ENCODE results near the gene TJP3.

The TJP3 gene

GRCh38 chr19:3785451-3785937 is 77.3 kb downstream of the TJP3 start:
- no peak for DNase-seq

GRCh38 chr19:3785938-3786824 is 78.0 kb downstream of the TJP3 start, which contains the start of gene MATK:
Gene MATK (minus strand): TSS chr19:3786381. CDS start chr19:3785135, 1,246 bp downstream.
- no peak for DNase-seq

- DNase-seq = no peak
These were observed 81.0 kb downstream of the TJP3 start for GRCh38 chr19:3788996-3789778.

GRCh38 chr19:3790209-3790734 is 82.1 kb downstream of the TJP3 start:
- no peak for DNase-seq

- DNase-seq = no peak
These were observed 82.8 kb downstream of the TJP3 start for GRCh38 chr19:3790941-3791340.

- DNase-seq = no peak
These were observed 83.9 kb downstream of the TJP3 start for GRCh38 chr19:3792114-3792513.

- no peak for DNase-seq
These were observed 85.6 kb downstream of the TJP3 start for GRCh38 chr19:3793799-3794198.

- DNase-seq = no peak
These were observed 88.2 kb downstream of the TJP3 start for GRCh38 chr19:3796358-3796757.

GRCh38 chr19:3798137-3798536 is 90.0 kb downstream of the TJP3 start:
- no peak for DNase-seq
